B cell (primary cell): ENCODE data around the gene MYLK4.

Experiments
- CTCF ChIP-seq: fragments of 200-600 bp; IDR thresholded peaks from one replicate; pipeline ENCODE4 v1.8.0; 2022; ENCODE audit warnings: antibody characterized with exemption, mild to moderate bottlenecking
- EZH2 ChIP-seq: IDR thresholded peaks from 2 replicates; pipeline ENCODE4 v1.6.1; 2012; ENCODE audit warnings: borderline replicate concordance, low read depth, mild to moderate bottlenecking, moderate library complexity, low read length; ENCODE audit not compliant: insufficient read depth, poor library complexity, severe bottlenecking

GRCh38 chr6:2733324-2733723 is 17.4 kb downstream of the MYLK4 start:
- TF ChIP-seq EZH2 = no peak
- no peak for TF ChIP-seq CTCF
